ENCODE data around the gene LHPP.

DNA sequence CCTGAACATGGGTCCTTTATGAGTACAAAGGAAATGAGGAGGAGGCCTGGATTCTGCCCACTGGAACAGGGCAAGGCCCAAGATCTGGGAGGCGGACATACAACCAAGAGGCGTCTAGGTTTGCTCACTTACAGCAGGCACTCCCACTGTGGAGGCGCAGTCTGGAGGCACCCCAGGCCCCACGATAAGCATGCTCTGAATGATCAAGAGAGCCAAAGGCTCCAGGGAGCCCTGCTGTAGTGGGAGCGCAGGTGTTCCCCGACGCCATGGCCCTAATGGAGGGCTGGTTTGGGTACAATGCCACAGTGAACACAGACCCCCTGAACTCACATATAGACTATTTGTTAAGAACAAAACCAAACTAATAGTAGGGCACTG lies 194.5 kb downstream of the LHPP start:
- TF ChIP-seq, protein P1, sequence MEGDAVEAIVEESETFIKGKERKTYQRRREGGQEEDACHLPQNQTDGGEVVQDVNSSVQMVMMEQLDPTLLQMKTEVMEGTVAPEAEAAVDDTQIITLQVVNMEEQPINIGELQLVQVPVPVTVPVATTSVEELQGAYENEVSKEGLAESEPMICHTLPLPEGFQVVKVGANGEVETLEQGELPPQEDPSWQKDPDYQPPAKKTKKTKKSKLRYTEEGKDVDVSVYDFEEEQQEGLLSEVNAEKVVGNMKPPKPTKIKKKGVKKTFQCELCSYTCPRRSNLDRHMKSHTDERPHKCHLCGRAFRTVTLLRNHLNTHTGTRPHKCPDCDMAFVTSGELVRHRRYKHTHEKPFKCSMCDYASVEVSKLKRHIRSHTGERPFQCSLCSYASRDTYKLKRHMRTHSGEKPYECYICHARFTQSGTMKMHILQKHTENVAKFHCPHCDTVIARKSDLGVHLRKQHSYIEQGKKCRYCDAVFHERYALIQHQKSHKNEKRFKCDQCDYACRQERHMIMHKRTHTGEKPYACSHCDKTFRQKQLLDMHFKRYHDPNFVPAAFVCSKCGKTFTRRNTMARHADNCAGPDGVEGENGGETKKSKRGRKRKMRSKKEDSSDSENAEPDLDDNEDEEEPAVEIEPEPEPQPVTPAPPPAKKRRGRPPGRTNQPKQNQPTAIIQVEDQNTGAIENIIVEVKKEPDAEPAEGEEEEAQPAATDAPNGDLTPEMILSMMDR (IDR thresholded peaks at IDR 0.05) = no peak
- no peak for TF ChIP-seq EZH2phosphoT487 (IDR thresholded peaks at IDR 0.05)

Measured in neural progenitor cell (in vitro differentiated cells).